ENCODE measurements around the gene ORAI1. TPM values are rescaled to one million over a fixed set of nuclear protein-coding genes. Genes with fewer than 3 reads are reported as not detected.
A peak's percentile ranks its signal among the peaks of the same experiment; 100 is the strongest.

The ORAI1 gene
- total and polyA plus RNA-seq, 12 donors, result 1.8 to 18.1 (median 8.8) TPM

DNA sequence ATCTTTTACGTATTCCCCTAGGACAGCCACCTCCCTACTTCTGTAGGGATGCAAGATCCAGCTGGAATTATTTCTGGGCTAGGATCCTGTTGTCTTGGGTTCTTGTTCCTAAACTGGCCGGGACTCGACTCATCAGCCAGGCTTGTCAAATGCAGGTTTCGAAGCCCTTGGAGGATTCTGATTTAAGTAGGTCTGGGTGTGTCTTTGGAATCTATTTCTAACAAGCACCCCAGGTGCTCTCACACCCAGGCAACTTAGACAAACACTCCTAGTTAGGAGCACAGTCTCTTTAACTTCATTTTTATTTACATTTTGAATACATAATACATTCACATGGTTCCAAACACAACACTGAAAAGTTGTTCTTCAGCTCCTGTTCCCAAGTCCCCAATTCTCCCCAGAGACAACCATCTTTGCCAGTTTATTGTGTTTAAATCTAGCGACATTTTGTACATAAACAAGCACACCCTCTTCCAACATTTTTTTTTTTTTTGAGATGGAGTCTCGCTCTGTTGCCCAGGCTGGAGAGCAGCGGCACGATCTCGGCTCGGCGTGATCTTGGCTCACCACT, 22.2 kb downstream of the ORAI1 start:
- Histone ChIP-seq H3K36me3 (peaks cover 0 to 3% (median 0%) of the 10 kb centered on the region in 9 donors), H3K4me1 (peaks cover 0 to 10% (median 0%) of the 10 kb centered on the region in 9 donors), H3K27ac (no peak overlapping the region), H3K9me3 (no peaks in the 10 kb centered on the region), H3K4me3 (no peak overlapping the region), H3K27me3 (no peaks in the 10 kb centered on the region)
- ATAC-seq, result no peak
- intact Hi-C loops (cut with DNase I), result no loop called here
- DNase-seq, result no peak
- 93 to 95% methylated on average over 11 of the region's 11 CpGs for WGBS, 2 donors
- TF ChIP-seq, protein P1, sequence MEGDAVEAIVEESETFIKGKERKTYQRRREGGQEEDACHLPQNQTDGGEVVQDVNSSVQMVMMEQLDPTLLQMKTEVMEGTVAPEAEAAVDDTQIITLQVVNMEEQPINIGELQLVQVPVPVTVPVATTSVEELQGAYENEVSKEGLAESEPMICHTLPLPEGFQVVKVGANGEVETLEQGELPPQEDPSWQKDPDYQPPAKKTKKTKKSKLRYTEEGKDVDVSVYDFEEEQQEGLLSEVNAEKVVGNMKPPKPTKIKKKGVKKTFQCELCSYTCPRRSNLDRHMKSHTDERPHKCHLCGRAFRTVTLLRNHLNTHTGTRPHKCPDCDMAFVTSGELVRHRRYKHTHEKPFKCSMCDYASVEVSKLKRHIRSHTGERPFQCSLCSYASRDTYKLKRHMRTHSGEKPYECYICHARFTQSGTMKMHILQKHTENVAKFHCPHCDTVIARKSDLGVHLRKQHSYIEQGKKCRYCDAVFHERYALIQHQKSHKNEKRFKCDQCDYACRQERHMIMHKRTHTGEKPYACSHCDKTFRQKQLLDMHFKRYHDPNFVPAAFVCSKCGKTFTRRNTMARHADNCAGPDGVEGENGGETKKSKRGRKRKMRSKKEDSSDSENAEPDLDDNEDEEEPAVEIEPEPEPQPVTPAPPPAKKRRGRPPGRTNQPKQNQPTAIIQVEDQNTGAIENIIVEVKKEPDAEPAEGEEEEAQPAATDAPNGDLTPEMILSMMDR (IDR thresholded peaks at IDR 0.05), result no peak

DNA sequence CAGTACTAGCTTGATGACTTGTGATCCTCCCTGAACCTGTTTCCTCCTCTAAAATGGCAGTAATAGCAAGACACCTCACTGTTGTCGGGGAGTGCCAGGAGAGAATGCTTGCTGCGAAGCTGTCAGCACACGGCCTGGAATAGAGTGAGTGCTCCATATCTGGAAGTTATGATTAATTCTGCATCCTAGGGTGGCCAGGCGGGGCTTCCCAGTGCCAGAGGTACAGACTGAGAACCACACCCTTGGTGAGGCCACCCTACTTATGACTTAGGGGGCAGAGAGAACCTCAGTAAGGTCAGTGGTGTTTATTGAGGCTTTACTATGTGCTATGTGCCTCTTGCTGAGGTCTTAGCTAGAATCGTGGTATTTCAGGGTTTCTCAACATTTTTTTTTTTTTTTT, 23.0 kb downstream of the ORAI1 start:
- TF ChIP-seq, protein P1 (IDR thresholded peaks at IDR 0.05), result no peak
- 83 to 85% methylated on average over 5 of the region's 5 CpGs for WGBS, 2 donors
- H3K9me3 ChIP-seq, result no peaks in the 10 kb centered on the region
- peaks cover 0 to 3% (median 0%) of the 10 kb centered on the region in 9 donors for H3K36me3 ChIP-seq
- ATAC-seq (no peak), DNase-seq (no peak)
- H3K4me3 ChIP-seq, result no peak overlapping the region
- intact Hi-C loops (cut with DNase I), result no loop called here
- H3K4me1 ChIP-seq, result peaks cover 0 to 10% (median 0%) of the 10 kb centered on the region in 9 donors
- no peak overlapping the region for H3K27ac ChIP-seq
- no peaks in the 10 kb centered on the region for H3K27me3 ChIP-seq

DNA sequence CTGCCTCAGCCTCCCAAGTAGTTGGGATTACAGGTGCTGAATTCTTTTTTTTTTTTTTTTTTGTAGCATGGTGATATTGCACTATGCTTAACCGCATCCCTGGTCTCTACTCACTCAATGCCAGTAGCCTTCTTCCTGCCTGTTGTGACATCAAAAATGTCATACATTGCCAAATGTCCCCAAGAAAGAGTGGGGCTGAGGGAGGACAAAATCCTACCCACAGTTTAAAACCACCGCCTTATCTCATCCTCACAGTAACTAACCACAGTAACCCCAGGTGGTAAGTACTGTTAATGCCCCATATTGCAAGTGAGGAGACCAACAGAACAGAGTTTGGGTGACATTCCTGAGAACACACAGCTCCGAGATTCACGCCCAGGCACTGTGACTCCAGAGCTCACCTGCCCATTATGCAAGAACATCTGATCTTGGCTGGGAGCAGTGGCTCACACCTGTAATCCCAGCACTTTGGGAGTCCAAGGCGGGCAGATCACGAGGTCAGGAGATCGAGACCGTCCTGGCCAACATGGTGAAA, 23.6 kb downstream of the ORAI1 start:
- Histone ChIP-seq H3K4me1 (peaks cover 0 to 10% (median 0%) of the 10 kb centered on the region in 9 donors), H3K36me3 (peaks cover 0 to 3% (median 0%) of the 10 kb centered on the region in 9 donors), H3K4me3 (no peak overlapping the region), H3K27me3 (no peaks in the 10 kb centered on the region), H3K9me3 (no peaks in the 10 kb centered on the region), H3K27ac (no peak overlapping the region)
- DNase-seq (no peak), ATAC-seq (no peak)
- 89 to 90% methylated on average over 8 of the region's 8 CpGs for WGBS, 2 donors
- TF ChIP-seq, protein P1 (IDR thresholded peaks at IDR 0.05), result no peak
- intact Hi-C loops (cut with DNase I), result no loop called here

DNA sequence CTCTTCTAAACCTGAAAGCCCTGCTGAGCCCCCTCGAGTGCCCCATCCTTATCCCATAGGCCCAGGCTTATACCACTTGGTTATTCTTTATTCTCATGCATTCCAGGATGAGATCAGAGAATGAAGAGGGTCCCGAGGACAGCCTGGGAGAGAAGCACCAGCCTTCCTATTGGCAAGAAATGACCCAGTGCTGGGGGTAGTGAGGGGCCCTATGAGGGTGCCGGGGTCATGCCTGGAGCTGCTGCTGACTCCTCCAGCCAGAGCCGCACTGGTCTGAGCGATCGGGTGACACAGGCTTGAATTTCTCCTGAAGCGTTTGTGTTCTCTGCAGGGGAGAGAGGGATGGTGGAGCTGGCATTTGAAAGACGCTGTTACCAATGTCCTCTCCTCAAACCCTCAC, 25.0 kb downstream of the ORAI1 start:
- H3K36me3 ChIP-seq, result no peaks in the 10 kb centered on the region
- TF ChIP-seq, protein P1 (IDR thresholded peaks at IDR 0.05), result no peak
- intact Hi-C loops (cut with DNase I), result no loop called here
- no peaks in the 10 kb centered on the region for H3K9me3 ChIP-seq
- 82 to 87% methylated on average over 8 of the region's 8 CpGs for WGBS, 2 donors
- peak in 1 of 8 donors; percentile 22 for ATAC-seq
- H3K4me3 ChIP-seq, result no peak overlapping the region
- H3K27me3 ChIP-seq, result no peaks in the 10 kb centered on the region
- H3K27ac ChIP-seq, result no peak overlapping the region
- H3K4me1 ChIP-seq, result peaks cover 0 to 10% (median 0%) of the 10 kb centered on the region in 9 donors
- DNase-seq, result no peak
